Testis (tissue), 3 donors: ENCODE measurements around the gene F2. TPM values are rescaled to one million over a fixed set of nuclear protein-coding genes. Genes with fewer than 3 reads are reported as not detected.

Source experiments
- DNase-seq: peaks from one replicate; pipeline ENCODE4 v3.0.0-alpha.2; 2019
- H3K27ac ChIP-seq, 2 donors: fragments of 200-600 bp; sonication (generic); one replicate each; pipeline ENCODE4 v1.5.1; 2019
- H3K27me3 ChIP-seq: fragments of 200-600 bp; sonication (generic); one replicate; pipeline ENCODE4 v1.5.1; 2019
- H3K36me3 ChIP-seq: fragments of 200-600 bp; sonication (generic); one replicate; pipeline ENCODE4 v1.5.1; 2017; ENCODE audit warnings: low read depth; ENCODE audit errors: missing control alignments
- H3K4me1 ChIP-seq: fragments of 200-600 bp; sonication (generic); one replicate; pipeline ENCODE4 v1.5.1; 2019
- H3K4me3 ChIP-seq, 2 donors: fragments of 200-600 bp; sonication (generic); one replicate each; pipeline ENCODE4 v1.5.1; 2017 to 2019
- H3K9me3 ChIP-seq: fragments of 200-600 bp; sonication (generic); one replicate; pipeline ENCODE4 v1.5.1; 2017
- CTCF ChIP-seq, 3 experiments: fragments of 450-650 bp in 2 of 3; fragments of 200-600 bp in 1 of 3; sonication (generic) in 1 of 3; IDR thresholded peaks; one replicate each; pipeline ENCODE4 v1.5.1; 2016 to 2019; ENCODE audit warnings: antibody characterized with exemption in 3 of 3, mild to moderate bottlenecking in 2 of 3, moderate library complexity in 1 of 3
- POLR2A ChIP-seq: fragments of 450-650 bp; IDR thresholded peaks from one replicate; pipeline ENCODE4 v1.6.1; 2017; ENCODE audit warnings: antibody characterized with exemption, mild to moderate bottlenecking, moderate library complexity
- WGBS, 2 donors: methylation state at CpG; one replicate each; pipeline ENCODE4 v1.1.5; 2018; 5-methylcytosine and 5-hydroxymethylcytosine counted together
- intact Hi-C: fragments of 100-400 bp; cut with DNase I; formaldehyde crosslinking; loops from one replicate; pipeline ENCODE4 v1.15.1; 2023; ENCODE audit warnings: low total_unique reads
- polyA plus RNA-seq: library from polyadenylated mRNA; stranded (reverse); fragments of 350-450 nt; fragmentation: Illumina TruSeq; extraction: RNeasy Lipid Tissue Mini Kit (QIAGEN cat#74804); gene quantifications from one replicate; pipeline ENCODE4 v1.2.3, GENCODE V29; 2014; ENCODE audit warnings: low read depth, low replicate concordance; ENCODE audit not compliant: insufficient read depth
- total RNA-seq, 2 donors: library from RNA; depleted of rRNA; stranded (reverse); fragments of >200 nt; gene quantifications; one replicate each; pipeline ENCODE4 v1.2.3, GENCODE V29; 2016

The F2 gene
- total and polyA plus RNA-seq, 3 donors from 2014 or later = 0.47 to 3.6 (median 2.4) TPM

- intact Hi-C loops = no loop called here
- no peaks in the 10 kb centered on the region for H3K9me3 ChIP-seq
- H3K27ac ChIP-seq = no peak overlapping the region
- TF ChIP-seq CTCF (IDR thresholded peaks at IDR 0.05) (no peak), POLR2A (no peak)
- no peaks in the 10 kb centered on the region for H3K27me3 ChIP-seq
- 81 to 82% methylated on average over 11 of the region's 11 CpGs for WGBS, 2 donors
- DNase-seq = no peak
- H3K4me3 ChIP-seq = no peak overlapping the region
- H3K4me1 ChIP-seq = no peaks in the 10 kb centered on the region
- H3K36me3 ChIP-seq = no peaks in the 10 kb centered on the region
These were observed 36.0 kb upstream of the F2 start for GRCh38 chr11:46682773-46683752.

GRCh38 chr11:46684367-46684766 is 34.6 kb upstream of the F2 start:
- Histone ChIP-seq H3K4me1 (no peaks in the 10 kb centered on the region), H3K27me3 (no peaks in the 10 kb centered on the region), H3K27ac (no peak overlapping the region), H3K9me3 (no peaks in the 10 kb centered on the region), H3K36me3 (no peaks in the 10 kb centered on the region), H3K4me3 (no peak overlapping the region)
- no peak for DNase-seq
- 69 to 70% methylated on average over 3 of the region's 3 CpGs for WGBS, 2 donors
- no peak for TF ChIP-seq CTCF (IDR thresholded peaks at IDR 0.05)
- TF ChIP-seq POLR2A = no peak
- intact Hi-C loops = no loop called here

- 72 to 80% methylated on average over 11 to 15 of the region's 15 CpGs for WGBS, 2 donors
- H3K4me3 ChIP-seq = no peak overlapping the region
- H3K36me3 ChIP-seq = no peaks in the 10 kb centered on the region
- no peak overlapping the region for H3K27ac ChIP-seq
- intact Hi-C loops = no loop called here
- H3K4me1 ChIP-seq = no peaks in the 10 kb centered on the region
- no peaks in the 10 kb centered on the region for H3K27me3 ChIP-seq
- no peak for TF ChIP-seq POLR2A
- no peak for TF ChIP-seq CTCF (IDR thresholded peaks at IDR 0.05)
- no peaks in the 10 kb centered on the region for H3K9me3 ChIP-seq
- DNase-seq = no peak
These were observed 31.9 kb upstream of the F2 start for GRCh38 chr11:46686886-46687795.

- 94 to 97% methylated on average over 1 of the region's 1 CpG for WGBS, 2 donors
These were observed 28.3 kb upstream of the F2 start for GRCh38 chr11:46690702-46691101.

More at GRCh38 chr11:46690702-46691101, 28.3 kb upstream of the F2 start:
- Histone ChIP-seq H3K9me3 (no peaks in the 10 kb centered on the region), H3K36me3 (no peaks in the 10 kb centered on the region), H3K4me1 (peaks cover 2% of the 10 kb centered on the region), H3K27me3 (no peaks in the 10 kb centered on the region), H3K27ac (no peak overlapping the region), H3K4me3 (no peak overlapping the region)
- DNase-seq = no peak
- TF ChIP-seq CTCF (IDR thresholded peaks at IDR 0.05) = no peak
- TF ChIP-seq POLR2A = no peak
- intact Hi-C loops = no loop called here
